BJ (cell line): ENCODE measurements around the gene CDH23. TPM values are rescaled to one million over a fixed set of nuclear protein-coding genes. Genes with fewer than 3 reads are reported as not detected.

ENCODE experiments used
- CTCF ChIA-PET: fragments of 350-600 bp; formaldehyde crosslinking; extraction: SDS; loops from one replicate; lab custom pipeline; 2021; ENCODE audit warnings: antibody characterized with exemption, inconsistent platforms; lab: Yijun Ruan, JAX
- POLR2A ChIA-PET: fragments of 300-600 bp; sonication (Branson Sonifier 250); formaldehyde crosslinking; extraction: SDS; loops from one replicate; lab custom pipeline; 2021; ENCODE audit warnings: antibody characterized with exemption; lab: Charles Lee
- DNase-seq: peaks from one replicate; pipeline ENCODE4 v3.0.0-alpha.2; 2011; ENCODE audit warnings: low read depth
- H3K27me3 ChIP-seq: 2 replicates; pipeline ENCODE4 v1.6.0; 2011; ENCODE audit warnings: low read length; ENCODE audit not compliant: control insufficient read depth, insufficient read depth
- H3K36me3 ChIP-seq: 2 replicates; pipeline ENCODE4 v1.5.1; 2011; ENCODE audit warnings: low read length; ENCODE audit not compliant: control insufficient read depth, insufficient read depth
- H3K4me3 ChIP-seq: 2 replicates; pipeline ENCODE4 v1.5.1; 2011; ENCODE audit warnings: low read depth, mild to moderate bottlenecking, control low read depth, low read length
- polyA plus RNA-seq: library from polyadenylated mRNA; depleted of rRNA; stranded (reverse); fragments of >200 nt; gene quantifications from 2 replicates; pipeline ENCODE4 v1.2.3, GENCODE V29; 2011
- TF ChIP-seq, protein P1 (sequence below): IDR thresholded peaks from 2 replicates; pipeline ENCODE4 v1.5.1; 2011; ENCODE audit warnings: low read depth, mild to moderate bottlenecking, control low read depth, inconsistent platforms, low read length, moderate library complexity; ENCODE audit not compliant: insufficient read depth

The CDH23 gene
- polyA plus RNA-seq, 1 experiment: 0.05 TPM

DNA sequence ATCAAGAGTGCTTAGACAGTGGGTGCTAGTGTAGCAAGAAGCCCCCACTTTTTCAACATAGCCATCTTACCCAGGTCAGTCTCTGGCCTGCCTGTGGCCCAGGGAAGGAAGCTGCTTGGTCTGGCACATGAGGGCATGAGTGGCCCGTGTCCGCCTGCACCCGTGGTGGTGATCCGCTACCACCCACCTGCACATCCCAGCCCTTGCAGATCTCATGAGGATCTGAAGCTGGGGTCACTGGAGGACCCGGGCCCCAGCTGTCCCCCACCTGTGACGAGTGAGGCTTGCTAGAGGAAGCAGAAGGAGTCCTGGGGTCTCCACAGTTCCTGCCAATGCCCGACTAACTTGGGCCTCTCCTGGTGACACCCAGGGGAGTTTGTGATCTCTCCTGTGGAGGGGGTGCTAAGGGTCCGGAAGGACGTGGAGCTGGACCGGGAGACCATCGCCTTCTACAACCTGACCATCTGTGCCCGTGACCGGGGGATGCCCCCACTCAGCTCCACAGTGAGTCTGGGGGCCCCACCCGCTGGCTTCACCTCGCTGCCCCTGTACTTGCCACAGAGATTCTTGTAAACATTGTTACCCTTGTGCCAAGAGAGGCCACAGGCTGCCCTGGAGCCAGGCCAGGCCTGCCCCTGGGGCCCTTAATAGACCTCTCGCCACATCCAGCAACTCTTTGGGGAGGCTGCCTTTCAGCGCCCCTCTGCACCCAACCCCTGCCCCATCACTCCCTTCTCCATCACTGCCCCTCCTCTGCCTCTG, 387.4 kb downstream of the CDH23 start:
- TF ChIP-seq, protein P1, sequence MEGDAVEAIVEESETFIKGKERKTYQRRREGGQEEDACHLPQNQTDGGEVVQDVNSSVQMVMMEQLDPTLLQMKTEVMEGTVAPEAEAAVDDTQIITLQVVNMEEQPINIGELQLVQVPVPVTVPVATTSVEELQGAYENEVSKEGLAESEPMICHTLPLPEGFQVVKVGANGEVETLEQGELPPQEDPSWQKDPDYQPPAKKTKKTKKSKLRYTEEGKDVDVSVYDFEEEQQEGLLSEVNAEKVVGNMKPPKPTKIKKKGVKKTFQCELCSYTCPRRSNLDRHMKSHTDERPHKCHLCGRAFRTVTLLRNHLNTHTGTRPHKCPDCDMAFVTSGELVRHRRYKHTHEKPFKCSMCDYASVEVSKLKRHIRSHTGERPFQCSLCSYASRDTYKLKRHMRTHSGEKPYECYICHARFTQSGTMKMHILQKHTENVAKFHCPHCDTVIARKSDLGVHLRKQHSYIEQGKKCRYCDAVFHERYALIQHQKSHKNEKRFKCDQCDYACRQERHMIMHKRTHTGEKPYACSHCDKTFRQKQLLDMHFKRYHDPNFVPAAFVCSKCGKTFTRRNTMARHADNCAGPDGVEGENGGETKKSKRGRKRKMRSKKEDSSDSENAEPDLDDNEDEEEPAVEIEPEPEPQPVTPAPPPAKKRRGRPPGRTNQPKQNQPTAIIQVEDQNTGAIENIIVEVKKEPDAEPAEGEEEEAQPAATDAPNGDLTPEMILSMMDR: no peak
- no peak for DNase-seq
- ChIA-PET CTCF (interaction anchor here (1.0 to 1.6 kb wide), 4 partner anchors 11 to 88 kb away, joined by 3 to 5 read pairs (median 4); partner anchors contain the start of gene VSIR), POLR2A (no interaction called here)
- Histone ChIP-seq H3K4me3 (no peak overlapping the region), H3K27me3 (peaks cover 7% of the 10 kb centered on the region; the same call in 1 of the 2 replicates), H3K36me3 (no peaks in the 10 kb centered on the region)

DNA sequence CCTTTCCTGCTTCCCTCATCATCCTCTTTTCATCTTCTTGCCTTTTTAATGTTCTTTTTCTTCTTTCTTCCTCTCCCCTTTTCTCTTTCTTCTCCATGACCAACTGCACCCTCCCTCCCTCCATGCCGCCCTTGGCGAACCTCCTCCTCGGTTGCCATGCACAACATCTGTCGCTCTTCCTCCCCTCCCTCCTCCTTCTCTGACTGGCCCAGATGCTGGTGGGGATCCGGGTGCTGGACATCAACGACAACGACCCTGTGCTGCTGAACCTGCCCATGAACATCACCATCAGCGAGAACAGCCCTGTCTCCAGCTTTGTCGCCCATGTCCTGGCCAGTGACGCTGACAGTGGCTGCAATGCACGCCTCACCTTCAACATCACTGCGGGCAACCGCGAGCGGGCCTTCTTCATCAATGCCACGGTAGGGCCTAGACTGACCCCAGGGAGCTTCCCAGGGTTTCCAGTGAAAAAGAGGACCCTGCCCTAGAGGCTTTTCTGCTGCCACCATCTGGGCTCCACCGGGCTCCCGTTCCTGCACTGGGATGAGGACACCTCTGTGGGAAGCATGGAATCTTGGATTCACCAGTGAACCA, 388.1 kb downstream of the CDH23 start:
- ChIA-PET CTCF (interaction anchor here (1.0 to 1.8 kb wide), 3 partner anchors 8 to 12 kb away, joined by 3 to 5 read pairs (median 4); partner anchors contain the start of gene VSIR), POLR2A (no interaction called here)
- Histone ChIP-seq H3K27me3 (peaks cover 7% of the 10 kb centered on the region; the same call in 1 of the 2 replicates), H3K4me3 (no peak overlapping the region), H3K36me3 (no peaks in the 10 kb centered on the region)
- TF ChIP-seq, protein P1: no peak
- no peak for DNase-seq

DNA sequence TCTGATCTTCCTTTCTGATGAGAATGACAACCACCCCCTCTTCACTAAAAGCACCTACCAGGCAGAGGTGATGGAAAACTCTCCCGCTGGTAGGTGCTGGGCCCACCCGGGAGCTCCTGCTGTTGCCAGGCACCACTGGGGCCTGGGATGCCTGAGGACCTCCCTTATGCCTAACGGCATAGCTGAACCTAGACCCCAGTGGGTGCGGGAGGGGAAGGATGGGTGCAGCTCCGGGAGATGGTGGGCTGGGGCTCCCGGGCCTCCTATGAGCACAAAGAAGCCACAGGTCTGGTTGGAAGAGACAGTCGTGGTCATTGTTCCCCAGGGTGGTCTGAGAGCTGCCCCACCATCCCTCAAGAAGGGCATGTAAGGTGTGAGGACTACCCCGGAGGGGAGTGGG, 392.2 kb downstream of the CDH23 start:
- Histone ChIP-seq H3K36me3 (no peaks in the 10 kb centered on the region), H3K4me3 (no peak overlapping the region), H3K27me3 (no peaks in the 10 kb centered on the region; the same call in 1 of the 2 replicates)
- no peak for DNase-seq
- ChIA-PET CTCF (no interaction called here), POLR2A (no interaction called here)
- TF ChIP-seq, protein P1: no peak

DNA sequence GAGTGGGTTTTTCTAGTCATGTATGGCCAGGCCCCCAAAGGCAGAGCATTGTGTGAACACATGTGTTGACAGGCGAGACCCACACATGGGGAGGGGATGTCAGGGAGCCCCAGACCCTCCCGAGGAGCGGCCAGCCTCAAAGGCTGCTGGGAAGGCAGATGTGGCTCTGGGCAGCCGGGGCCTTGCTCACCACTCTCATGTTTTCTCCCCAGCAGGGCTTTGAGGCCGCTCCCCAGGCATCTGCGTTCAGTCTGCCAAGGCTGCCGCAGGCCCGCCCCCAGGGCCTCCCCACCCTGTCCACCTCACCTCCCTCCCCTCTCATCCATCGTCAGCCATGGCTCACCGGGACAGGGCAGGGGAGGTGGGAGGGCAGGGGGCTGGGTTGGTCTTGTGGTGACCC, 393.2 kb downstream of the CDH23 start:
- no peak for DNase-seq
- Histone ChIP-seq H3K4me3 (no peak overlapping the region), H3K36me3 (no peaks in the 10 kb centered on the region), H3K27me3 (no peaks in the 10 kb centered on the region; the same call in 1 of the 2 replicates)
- POLR2A ChIA-PET: no interaction called here
- CTCF ChIA-PET: no interaction called here
- TF ChIP-seq, protein P1: no peak

GRCh38 chr10:71790749-71791440, 394.2 kb downstream of the CDH23 start:
- Histone ChIP-seq H3K27me3 (no peaks in the 10 kb centered on the region; the same call in 1 of the 2 replicates), H3K36me3 (no peaks in the 10 kb centered on the region), H3K4me3 (no peak overlapping the region)
- CTCF ChIA-PET: interaction anchor here (1.0 kb wide), 1 partner anchor 62 kb away, joined by 3 read pairs; no protein-coding TSS in a partner anchor
- no peak for DNase-seq
- POLR2A ChIA-PET: no interaction called here
- TF ChIP-seq, protein P1: no peak
